Common myeloid progenitor, CD34-positive (primary cell): Measurements from ENCODE around the gene ANXA1.

Experiments used
- CTCF ChIA-PET: fragments of 350-600 bp; sonication (Branson Sonifier 250); formaldehyde crosslinking; loops from one replicate; lab custom pipeline; 2021; ENCODE audit warnings: antibody characterized with exemption; lab: Charles Lee
- POLR2A ChIA-PET: fragments of 350-600 bp; sonication (Branson Sonifier 250); formaldehyde crosslinking; loops from one replicate; lab custom pipeline; 2021; ENCODE audit warnings: antibody characterized with exemption; lab: Charles Lee
- DNase-seq, 3 donors: peaks; one replicate each; pipeline versions ENCODE4 v3.0.0 to v3.0.0-alpha.2; 2013
- H3K27ac ChIP-seq, 2 experiments: 1 replicate in 1 of 2; 2 replicates in 1 of 2; pipeline ENCODE4 v1.7.0; 2013; ENCODE audit warnings: inconsistent platforms in 2 of 2, low read length in 2 of 2, mild to moderate bottlenecking in 2 of 2, low read depth in 1 of 2, moderate library complexity in 1 of 2; ENCODE audit not compliant: severe bottlenecking in 2 of 2, insufficient read depth in 1 of 2, poor library complexity in 1 of 2
- H3K27me3 ChIP-seq, 5 experiments: replicated peaks in 2 of 5; 1 replicate in 3 of 5; 2 replicates in 2 of 5; pipeline versions ENCODE4 v1.6.1 to v1.7.0; 2013; ENCODE audit warnings: low read length in 4 of 5, mild to moderate bottlenecking in 2 of 5, moderate library complexity in 2 of 5, inconsistent platforms in 1 of 5; ENCODE audit not compliant: insufficient read depth in 5 of 5, control insufficient read depth in 4 of 5
- H3K36me3 ChIP-seq, 4 experiments: 1 replicate in 2 of 4; 2 replicates in 2 of 4; pipeline versions ENCODE4 v1.6.1 to v1.7.0; 2013; ENCODE audit warnings: low read length in 3 of 4, control low read depth in 1 of 4, mild to moderate bottlenecking in 1 of 4; ENCODE audit not compliant: control insufficient read depth in 4 of 4, insufficient read depth in 4 of 4
- H3K4me1 ChIP-seq, 4 experiments: 1 replicate in 3 of 4; 2 replicates in 1 of 4; pipeline versions ENCODE4 v1.6.1 to v1.7.1; 2013; ENCODE audit warnings: low read length in 3 of 4, mild to moderate bottlenecking in 3 of 4, control low read depth in 1 of 4, inconsistent platforms in 1 of 4, moderate library complexity in 1 of 4; ENCODE audit not compliant: control insufficient read depth in 4 of 4, insufficient read depth in 4 of 4; ENCODE audit errors: control extremely low read depth in 1 of 4
- H3K4me3 ChIP-seq, 7 experiments: 1 replicate in 4 of 7; 2 replicates in 3 of 7; pipeline versions ENCODE4 v1.5.1 to v1.7.0; 2013; ENCODE audit warnings: mild to moderate bottlenecking in 7 of 7, low read length in 6 of 7, moderate library complexity in 6 of 7, inconsistent platforms in 2 of 7, low read depth in 2 of 7, control low read depth in 1 of 7; ENCODE audit not compliant: insufficient read depth in 4 of 7, control insufficient read depth in 1 of 7; ENCODE audit errors: extremely low read depth in 1 of 7
- H3K9me3 ChIP-seq, 5 experiments: 1 replicate in 4 of 5; 2 replicates in 1 of 5; pipeline versions ENCODE4 v1.6.1 to v1.7.1; 2013; ENCODE audit warnings: low read length in 4 of 5, mild to moderate bottlenecking in 2 of 5, inconsistent platforms in 1 of 5, low read depth in 1 of 5, moderate library complexity in 1 of 5; ENCODE audit not compliant: control insufficient read depth in 4 of 5, insufficient read depth in 2 of 5; ENCODE audit errors: control extremely low read depth in 1 of 5
- WGBS: methylation state at CpG from one replicate; pipeline ENCODE4 v1.1.5; 2013; ENCODE audit not compliant: insufficient coverage; 5-methylcytosine and 5-hydroxymethylcytosine counted together

ANXA1 gene

GRCh38 chr9:73116031-73116430 lies 35.6 kb upstream of the ANXA1 start:
- Histone ChIP-seq H3K36me3 (no peaks in the 10 kb centered on the region), H3K9me3 (no peaks in the 10 kb centered on the region), H3K4me3 (no peak overlapping the region), H3K27me3 (no peaks in the 10 kb centered on the region), H3K4me1 (peaks cover 0 to 6% (median 4%) of the 10 kb centered on the region in 4 experiments), H3K27ac (no peak overlapping the region)
- 67% methylated on average over 1 of the region's 1 CpG for WGBS
- ChIA-PET POLR2A (no interaction called here), CTCF (interaction anchor here (8.2 kb wide), 1 partner anchor 66 kb away, joined by 51 read pairs; no protein-coding TSS in a partner anchor)
- peak in 1 of 3 donors; percentile 13 for DNase-seq

- DNase-seq: no peak
- CTCF ChIA-PET: interaction anchor here (0.9 to 3.4 kb wide), 5 partner anchors 8 to 36 kb away, joined by 3 to 20 read pairs (median 3); no protein-coding TSS in a partner anchor
- Histone ChIP-seq H3K27me3 (no peaks in the 10 kb centered on the region), H3K4me3 (no peak overlapping the region), H3K36me3 (no peaks in the 10 kb centered on the region), H3K27ac (no peak overlapping the region), H3K9me3 (no peaks in the 10 kb centered on the region), H3K4me1 (peaks cover 0 to 6% (median 4%) of the 10 kb centered on the region in 4 experiments)
- POLR2A ChIA-PET: no interaction called here
- 100% methylated on average over 1 of the region's 1 CpG for WGBS
Observed at GRCh38 chr9:73116880-73117279, 34.8 kb upstream of the ANXA1 start.

- ChIA-PET CTCF (interaction anchor here (0.9 to 3.4 kb wide), 3 partner anchors 10 to 63 kb away, joined by 3 to 20 read pairs (median 3); no protein-coding TSS in a partner anchor), POLR2A (no interaction called here)
- Histone ChIP-seq H3K4me3 (no peak overlapping the region), H3K27me3 (no peaks in the 10 kb centered on the region), H3K27ac (no peak overlapping the region), H3K9me3 (no peaks in the 10 kb centered on the region), H3K36me3 (no peaks in the 10 kb centered on the region), H3K4me1 (peaks cover 0 to 6% (median 4%) of the 10 kb centered on the region in 4 experiments)
- no peak for DNase-seq
Observed at GRCh38 chr9:73118286-73118685, 33.4 kb upstream of the ANXA1 start.

GRCh38 chr9:73118898-73119554 lies 32.6 kb upstream of the ANXA1 start:
- peaks cover 0 to 4% (median 3%) of the 10 kb centered on the region in 4 experiments for H3K4me1 ChIP-seq
- 100% methylated on average over 2 of the region's 4 CpGs for WGBS
- H3K27ac ChIP-seq: no peak overlapping the region
- no peak for DNase-seq
- H3K27me3 ChIP-seq: no peaks in the 10 kb centered on the region
- ChIA-PET CTCF (interaction anchor here (1.2 to 3.4 kb wide), 3 partner anchors 11 to 54 kb away, joined by 3 to 20 read pairs (median 3); no protein-coding TSS in a partner anchor), POLR2A (no interaction called here)
- H3K36me3 ChIP-seq: no peaks in the 10 kb centered on the region
- no peaks in the 10 kb centered on the region for H3K9me3 ChIP-seq
- no peak overlapping the region for H3K4me3 ChIP-seq

- H3K36me3 ChIP-seq: no peaks in the 10 kb centered on the region
- H3K4me3 ChIP-seq: no peak overlapping the region
- peaks cover 0 to 1% (median 0%) of the 10 kb centered on the region in 5 experiments for H3K9me3 ChIP-seq
- no peaks in the 10 kb centered on the region for H3K27me3 ChIP-seq
- no peak overlapping the region for H3K27ac ChIP-seq
- no peaks in the 10 kb centered on the region for H3K4me1 ChIP-seq
- CTCF ChIA-PET: interaction anchor here (1.1 to 2.2 kb wide), 5 partner anchors 9 to 62 kb away, joined by 3 to 7 read pairs (median 4); no protein-coding TSS in a partner anchor
- POLR2A ChIA-PET: no interaction called here
- no peak for DNase-seq
- no CpG with 5 or more reads among the region's 1 CpG for WGBS
Observed at GRCh38 chr9:73121375-73121935, 30.2 kb upstream of the ANXA1 start.

GRCh38 chr9:73125651-73126050 lies 26.0 kb upstream of the ANXA1 start:
- no peaks in the 10 kb centered on the region for H3K27me3 ChIP-seq
- peaks cover 0 to 1% (median 0%) of the 10 kb centered on the region in 5 experiments for H3K9me3 ChIP-seq
- ChIA-PET POLR2A (no interaction called here), CTCF (no interaction called here)
- H3K4me1 ChIP-seq: no peaks in the 10 kb centered on the region
- DNase-seq: no peak
- no peaks in the 10 kb centered on the region for H3K36me3 ChIP-seq
- WGBS: no CpG with 5 or more reads among the region's 1 CpG
- H3K27ac ChIP-seq: no peak overlapping the region
- H3K4me3 ChIP-seq: no peak overlapping the region
